ENCODE data around the gene ARHGAP20. TPM values are rescaled to one million over a fixed set of nuclear protein-coding genes. Genes with fewer than 3 reads are reported as not detected.

The ARHGAP20 gene
- total RNA-seq, 4 donors from 2014 or later: 9.0 to 20.3 (median 11.7) TPM

- no peak overlapping the region for H3K27ac ChIP-seq
- no peak for DNase-seq
- no peak overlapping the region for H3K4me3 ChIP-seq
- no peaks in the 10 kb centered on the region for H3K4me1 ChIP-seq
- H3K27me3 ChIP-seq: no peaks in the 10 kb centered on the region
- intact Hi-C loops (cut with DNase I; ENCODE audit: low total_unique reads): no loop called here
- no peaks in the 10 kb centered on the region for H3K36me3 ChIP-seq
- no peak for TF ChIP-seq POLR2A (IDR thresholded peaks at IDR 0.05)
- no peak for TF ChIP-seq CTCF (IDR thresholded peaks at IDR 0.05)
- no peaks in the 10 kb centered on the region for H3K9me3 ChIP-seq
Observed at GRCh38 chr11:110679323-110679975, 32.8 kb downstream of the ARHGAP20 start.

GRCh38 chr11:110675548-110675947 is 36.7 kb downstream of the ARHGAP20 start:
- H3K27ac ChIP-seq: no peak overlapping the region
- no peak for DNase-seq
- peaks cover 0 to 2% of the 10 kb centered on the region in 2 donors for H3K36me3 ChIP-seq
- no peaks in the 10 kb centered on the region for H3K4me1 ChIP-seq
- TF ChIP-seq CTCF (IDR thresholded peaks at IDR 0.05) (no peak), POLR2A (IDR thresholded peaks at IDR 0.05) (no peak)
- intact Hi-C loops (cut with DNase I; ENCODE audit: low total_unique reads): no loop called here
- H3K4me3 ChIP-seq: no peak overlapping the region
- no peaks in the 10 kb centered on the region for H3K9me3 ChIP-seq
- H3K27me3 ChIP-seq: no peaks in the 10 kb centered on the region

- peaks cover 0 to 2% of the 10 kb centered on the region in 2 donors for H3K36me3 ChIP-seq
- H3K9me3 ChIP-seq: no peaks in the 10 kb centered on the region
- H3K4me1 ChIP-seq: no peaks in the 10 kb centered on the region
- H3K27me3 ChIP-seq: no peaks in the 10 kb centered on the region
- intact Hi-C loops (cut with DNase I; ENCODE audit: low total_unique reads): no loop called here
- TF ChIP-seq CTCF (IDR thresholded peaks at IDR 0.05): no peak
- no peak for TF ChIP-seq POLR2A (IDR thresholded peaks at IDR 0.05)
- H3K4me3 ChIP-seq: no peak overlapping the region
- no peak for DNase-seq
- no peak overlapping the region for H3K27ac ChIP-seq
Observed at GRCh38 chr11:110665689-110666465, 46.4 kb downstream of the ARHGAP20 start.

- H3K27me3 ChIP-seq: no peaks in the 10 kb centered on the region
- no peak overlapping the region for H3K27ac ChIP-seq
- H3K9me3 ChIP-seq: no peaks in the 10 kb centered on the region
- H3K4me1 ChIP-seq: no peaks in the 10 kb centered on the region
- no peak overlapping the region for H3K4me3 ChIP-seq
- H3K36me3 ChIP-seq: no peaks in the 10 kb centered on the region
- TF ChIP-seq POLR2A (IDR thresholded peaks at IDR 0.05) (no peak), CTCF (IDR thresholded peaks at IDR 0.05) (no peak)
- intact Hi-C loops (cut with DNase I; ENCODE audit: low total_unique reads): no loop called here
- DNase-seq: no peak
Observed at GRCh38 chr11:110655967-110656366, 56.3 kb downstream of the ARHGAP20 start.

- no peak for DNase-seq
- Histone ChIP-seq H3K4me3 (no peak overlapping the region), H3K4me1 (no peaks in the 10 kb centered on the region), H3K36me3 (no peaks in the 10 kb centered on the region), H3K27ac (no peak overlapping the region), H3K27me3 (no peaks in the 10 kb centered on the region), H3K9me3 (no peaks in the 10 kb centered on the region)
- TF ChIP-seq CTCF (IDR thresholded peaks at IDR 0.05) (no peak), POLR2A (IDR thresholded peaks at IDR 0.05) (no peak)
- intact Hi-C loops (cut with DNase I; ENCODE audit: low total_unique reads): no loop called here
Observed at GRCh38 chr11:110654456-110654855, 57.8 kb downstream of the ARHGAP20 start.

Measured in uterus (tissue), 4 donors.